Measurements from ENCODE around the gene NPBWR2. TPM values are rescaled to one million over a fixed set of nuclear protein-coding genes. Genes with fewer than 3 reads are reported as not detected.

NPBWR2 gene
- total and polyA plus RNA-seq, 4 donors: not detected

DNA sequence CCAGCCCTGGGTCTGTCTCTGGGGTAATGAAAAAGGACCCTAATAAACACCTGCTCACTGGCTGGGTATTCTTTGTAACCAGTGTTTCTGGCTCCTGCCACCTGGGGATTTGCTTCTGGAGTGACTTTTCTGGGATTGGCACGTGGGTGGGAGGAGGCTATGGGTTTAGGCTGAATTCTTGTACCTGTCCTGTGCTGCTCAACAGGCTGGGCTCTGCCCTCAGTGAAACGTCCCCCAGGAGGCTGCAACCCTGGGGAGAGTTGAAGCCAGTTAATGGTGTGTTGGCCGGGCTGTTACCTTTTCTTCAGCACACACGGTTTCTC is 6.8 kb downstream of the NPBWR2 start:
- peaks cover 0 to 5% (median under 1%) of the 10 kb centered on the region in 4 donors for H3K27me3 ChIP-seq (ENCODE audit: control insufficient read depth in 4 of 4, insufficient read depth in 4 of 4, low read length in 3 of 4)
- 73% methylated on average over 4 of the region's 4 CpGs for WGBS

More for the DNA sequence above, 6.8 kb downstream of the NPBWR2 start:
- TF ChIP-seq HNF4G (IDR thresholded peaks at IDR 0.05) (no peak), CTCF (IDR thresholded peaks at IDR 0.05; ENCODE audit: low read depth, low read length, missing input control) (no peak), ZBTB33 (IDR thresholded peaks at IDR 0.05) (no peak), MAX (IDR thresholded peaks at IDR 0.05) (no peak), REST (IDR thresholded peaks at IDR 0.05) (no peak), SP1 (IDR thresholded peaks at IDR 0.05) (no peak)
- H3K4me1 ChIP-seq (ENCODE audit: control insufficient read depth in 4 of 4, insufficient read depth in 4 of 4, low read length in 3 of 4): peaks cover 0 to 6% (median 3%) of the 10 kb centered on the region in 4 donors
- H3K9me3 ChIP-seq (ENCODE audit: control insufficient read depth in 4 of 4, low read length in 3 of 4): no peaks in the 10 kb centered on the region
- H3K36me3 ChIP-seq (ENCODE audit: control insufficient read depth in 4 of 4, insufficient read depth in 3 of 4, low read depth in 1 of 4, low read length in 3 of 4): no peaks in the 10 kb centered on the region
- no peak for DNase-seq (ENCODE audit: low spot score)
- H3K9ac ChIP-seq (ENCODE audit: low read depth in 1 of 2, low read length in 2 of 2): no peak overlapping the region
- H3K27ac ChIP-seq (ENCODE audit: low read depth in 1 of 2, low read length in 2 of 2): no peak overlapping the region
- no peak overlapping the region for H3K4me3 ChIP-seq (ENCODE audit: low read depth in 1 of 3, low read length in 3 of 3)

All from liver (tissue), 9 donors.